Activated naive CD4-positive, alpha-beta T cell treated with anti-CD3 and anti-CD28 coated beads, Interleukin-2, amount 10 ng/mL, durations not matched to agents 7 days and 5 days (primary cell): ENCODE measurements around the gene PPHLN1.

ENCODE experiments used
- CTCF ChIA-PET: fragments of 350-600 bp; sonication (Branson Sonifier 250); formaldehyde crosslinking; loops from one replicate; lab custom pipeline; 2021; ENCODE audit warnings: antibody characterized with exemption; lab: Charles Lee
- DNase-seq: peaks from one replicate; pipeline ENCODE4 v3.0.0-alpha.2; 2020
- H3K27ac Mint-ChIP-seq: one replicate; pipeline ENCODE4 v1.8.0; 2021; ENCODE audit warnings: mild to moderate bottlenecking, moderate library complexity, mixed read lengths
- H3K27me3 Mint-ChIP-seq: one replicate; pipeline ENCODE4 v1.8.0; 2021; ENCODE audit warnings: mild to moderate bottlenecking, mixed read lengths
- H3K36me3 Mint-ChIP-seq: one replicate; pipeline ENCODE4 v1.8.0; 2021; ENCODE audit warnings: mixed read lengths
- H3K4me1 Mint-ChIP-seq: one replicate; pipeline ENCODE4 v1.8.0; 2021; ENCODE audit warnings: mixed read lengths
- H3K4me3 Mint-ChIP-seq: one replicate; pipeline ENCODE4 v1.8.0; 2021; ENCODE audit warnings: mild to moderate bottlenecking, moderate library complexity, mixed read lengths
- H3K9me3 Mint-ChIP-seq: one replicate; pipeline ENCODE4 v1.8.0; 2021; ENCODE audit warnings: mixed read lengths

Gene PPHLN1

DNA sequence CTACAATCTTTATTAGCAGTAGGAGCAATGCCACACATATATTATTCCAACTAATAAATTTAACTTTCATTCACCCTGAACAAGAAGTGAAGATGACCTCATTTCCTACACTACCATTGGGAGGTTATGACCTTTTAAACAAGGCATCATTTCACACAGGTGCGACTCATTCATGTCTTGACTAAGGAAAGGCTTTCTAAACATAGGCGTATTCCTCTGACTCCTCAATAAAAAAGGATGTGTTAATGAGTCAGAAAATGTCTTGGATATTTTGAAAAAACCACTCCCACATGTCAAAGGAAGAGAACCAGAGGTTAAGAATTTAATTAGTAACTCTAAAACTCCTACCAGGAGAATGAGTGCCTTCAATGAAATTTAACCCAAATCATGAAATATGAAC is 148.4 kb downstream of the PPHLN1 start:
- Mint-ChIP-seq H3K27ac (no peak overlapping the region), H3K4me3 (no peak overlapping the region), H3K9me3 (no peaks in the 10 kb centered on the region), H3K27me3 (peaks cover 21% of the 10 kb centered on the region), H3K36me3 (no peaks in the 10 kb centered on the region), H3K4me1 (peaks cover 7% of the 10 kb centered on the region)
- DNase-seq = no peak
- CTCF ChIA-PET = interaction anchor here (1.5 kb wide), 1 partner anchor 9 kb away, joined by 4 read pairs; no protein-coding TSS in a partner anchor

DNA sequence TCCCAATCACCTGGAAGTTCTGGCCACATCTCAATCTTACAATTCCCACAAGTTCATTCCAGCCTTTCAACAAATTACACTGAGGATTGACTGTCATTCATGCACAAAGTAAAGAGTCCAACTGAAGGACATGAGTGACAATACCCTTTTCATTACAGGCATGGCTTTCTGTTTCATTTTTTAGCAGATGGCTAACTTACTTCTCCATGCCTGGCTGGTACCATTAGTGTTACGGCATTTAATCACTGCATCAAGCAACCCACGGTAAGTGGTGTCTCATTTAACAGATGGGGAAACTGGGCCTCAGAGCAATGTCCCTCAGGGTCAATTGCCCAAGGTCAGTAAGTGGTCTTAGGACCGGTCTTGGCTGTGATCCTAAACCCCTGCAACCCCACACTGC is 149.1 kb downstream of the PPHLN1 start:
- Mint-ChIP-seq H3K27ac (no peak overlapping the region), H3K4me3 (no peak overlapping the region), H3K27me3 (peaks cover 24% of the 10 kb centered on the region)

DNA sequence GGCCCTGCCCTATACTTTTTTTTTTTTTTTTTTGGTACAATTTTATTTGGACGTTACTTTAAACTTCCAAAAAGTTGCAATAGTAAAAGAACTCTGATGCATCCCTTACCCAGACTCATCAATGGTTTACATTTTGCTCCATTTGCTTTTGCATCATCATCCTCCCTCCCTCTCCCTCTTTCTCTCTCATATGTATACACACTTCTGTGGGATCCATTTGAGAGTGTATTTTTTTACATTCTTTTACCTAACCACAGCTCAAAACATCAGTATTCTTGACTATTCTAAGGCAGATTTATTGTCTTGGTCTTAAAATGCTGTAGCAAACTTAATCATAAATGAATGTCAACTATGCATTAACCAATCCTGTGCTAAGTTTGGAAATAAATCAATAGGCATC is 152.0 kb downstream of the PPHLN1 start:
- Mint-ChIP-seq H3K9me3 (no peaks in the 10 kb centered on the region), H3K36me3 (no peaks in the 10 kb centered on the region), H3K4me3 (no peak overlapping the region), H3K27ac (no peak overlapping the region), H3K4me1 (peaks cover 5% of the 10 kb centered on the region), H3K27me3 (peaks cover 25% of the 10 kb centered on the region)
- no peak for DNase-seq
- CTCF ChIA-PET = no interaction called here

More for the DNA sequence above, 149.1 kb downstream of the PPHLN1 start:
- CTCF ChIA-PET = no interaction called here
- Mint-ChIP-seq H3K4me1 (peaks cover 1% of the 10 kb centered on the region), H3K9me3 (no peaks in the 10 kb centered on the region), H3K36me3 (no peaks in the 10 kb centered on the region)
- no peak for DNase-seq

DNA sequence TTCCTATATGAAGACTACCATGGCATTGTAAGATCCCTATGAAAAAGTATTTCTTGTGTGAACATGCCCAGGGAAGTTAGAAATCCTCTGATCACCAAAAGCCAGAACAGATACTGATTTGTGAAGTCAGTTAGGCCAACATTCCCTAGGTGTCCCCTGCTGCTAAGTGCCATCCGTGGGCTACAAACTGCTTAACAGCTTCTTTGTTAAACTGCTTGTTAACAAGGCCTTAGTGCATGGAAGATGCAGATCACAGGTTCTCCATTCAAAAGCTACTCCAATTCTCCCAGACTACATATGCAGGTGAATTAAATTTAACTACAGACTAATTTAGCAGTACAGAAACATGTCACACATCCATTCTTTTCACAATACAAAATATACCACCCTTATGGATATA is 155.4 kb downstream of the PPHLN1 start:
- Mint-ChIP-seq H3K27ac (no peak overlapping the region), H3K27me3 (peaks cover 54% of the 10 kb centered on the region)

DNA sequence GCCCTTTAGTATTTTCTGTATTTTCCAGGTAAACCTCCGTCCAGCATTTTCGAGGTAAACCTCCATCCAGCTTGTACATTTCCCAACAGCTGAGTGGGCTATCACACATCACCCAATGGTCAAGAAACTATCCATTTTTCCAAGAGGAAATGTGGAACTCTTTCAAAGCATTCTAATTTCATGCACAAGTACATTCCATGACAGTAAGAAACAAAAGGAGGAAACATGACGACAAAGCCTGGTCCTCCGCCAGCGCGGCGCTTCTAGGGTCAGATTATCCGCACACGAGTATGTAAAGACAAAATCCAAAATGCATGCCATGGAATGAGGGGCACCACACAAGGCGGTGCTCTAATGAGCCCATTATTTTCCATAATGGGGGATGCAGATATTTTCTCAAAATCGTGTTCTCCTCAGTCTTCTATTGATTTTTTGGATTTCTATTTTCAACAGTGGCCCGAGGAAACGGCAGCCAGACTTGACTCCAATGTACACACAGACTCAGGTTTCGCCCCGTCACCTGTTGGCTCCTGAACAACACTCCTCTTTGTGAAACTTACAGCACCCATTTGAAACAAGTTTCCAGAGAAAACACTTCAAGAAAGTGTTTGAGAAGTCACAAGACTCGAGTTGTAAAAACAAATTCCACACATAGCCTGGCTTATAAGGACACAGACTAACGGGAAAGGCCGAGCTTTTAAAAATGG is 156.2 kb downstream of the PPHLN1 start:
- Mint-ChIP-seq H3K27ac (no peak overlapping the region), H3K27me3 (peaks cover 61% of the 10 kb centered on the region), H3K4me1 (peaks cover 13% of the 10 kb centered on the region), H3K36me3 (no peaks in the 10 kb centered on the region), H3K4me3 (peak overlapping the region; percentile 42), H3K9me3 (no peaks in the 10 kb centered on the region)
- DNase-seq = no peak
- CTCF ChIA-PET = interaction anchor here (0.5 to 3.8 kb wide), 5 partner anchors 13 to 857 kb away, joined by 3 to 22 read pairs (median 3); no protein-coding TSS in a partner anchor

More for the DNA sequence above, 155.4 kb downstream of the PPHLN1 start:
- Mint-ChIP-seq H3K9me3 (no peaks in the 10 kb centered on the region), H3K4me1 (peaks cover 13% of the 10 kb centered on the region), H3K36me3 (no peaks in the 10 kb centered on the region), H3K4me3 (no peak overlapping the region)
- CTCF ChIA-PET = interaction anchor here (0.5 to 3.8 kb wide), 2 partner anchors 12 to 85 kb away, joined by 3 to 22 read pairs; no protein-coding TSS in a partner anchor
- DNase-seq = no peak

DNA sequence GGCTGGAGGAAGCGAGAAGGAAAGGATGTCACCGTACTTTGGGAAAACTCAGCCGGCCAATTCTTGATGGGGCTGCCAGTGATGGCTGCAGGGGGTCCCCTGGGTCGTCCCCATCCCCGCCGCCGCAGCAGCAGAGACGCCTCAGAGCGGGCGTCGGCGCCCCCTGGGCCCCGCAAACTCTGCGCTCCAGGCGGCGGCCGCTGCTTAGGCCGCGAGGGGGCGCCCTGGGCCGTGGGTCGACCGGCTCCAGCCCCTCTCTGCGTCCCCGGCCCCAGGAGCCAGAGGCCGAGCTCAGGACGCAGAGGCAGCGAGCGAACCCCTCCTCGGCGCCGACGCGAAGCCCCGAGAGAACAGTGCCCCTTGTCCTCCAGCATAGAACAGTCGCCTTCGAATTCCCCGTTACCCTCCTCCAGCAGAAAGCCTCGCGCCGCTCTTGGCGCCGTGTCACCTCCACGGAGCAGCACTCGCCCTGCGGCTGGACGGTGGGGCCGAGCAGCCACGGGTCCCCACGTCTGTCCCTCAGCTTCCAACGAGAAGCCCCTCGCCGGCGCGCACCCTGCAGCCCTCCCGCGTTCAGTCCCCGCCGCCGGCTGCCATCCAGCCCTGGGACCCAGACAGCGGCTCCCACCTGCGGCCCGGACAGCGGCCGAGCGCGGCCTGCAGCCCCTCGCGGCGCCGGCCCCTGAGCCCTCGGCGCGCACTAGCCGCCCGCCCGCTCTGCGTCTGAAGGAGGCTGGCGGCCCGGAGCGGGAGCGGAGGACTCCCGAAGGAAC is 157.0 kb downstream of the PPHLN1 start:
- Mint-ChIP-seq H3K36me3 (no peaks in the 10 kb centered on the region), H3K27ac (no peak overlapping the region), H3K4me3 (peak overlapping the region; percentile 52), H3K9me3 (no peaks in the 10 kb centered on the region), H3K27me3 (peaks cover 65% of the 10 kb centered on the region), H3K4me1 (peaks cover 13% of the 10 kb centered on the region)
- CTCF ChIA-PET = interaction anchor here (0.6 to 3.8 kb wide), 6 partner anchors 9 to 856 kb away, joined by 3 to 22 read pairs (median 4); no protein-coding TSS in a partner anchor
- DNase-seq = peak; percentile 52

DNA sequence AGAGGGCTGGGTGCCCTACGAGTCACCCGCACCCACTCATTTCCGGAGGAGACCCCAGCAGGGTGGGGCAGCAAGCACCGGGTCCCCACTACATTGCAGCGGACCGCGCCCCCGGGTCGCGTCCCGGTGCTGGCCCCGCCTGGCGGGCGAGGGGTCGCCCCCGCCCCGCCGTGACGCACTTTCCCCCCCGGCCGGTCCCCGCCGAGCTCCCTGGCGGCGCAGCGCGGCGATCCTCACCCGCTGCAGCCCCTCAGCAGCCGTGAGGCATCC is 157.5 kb downstream of the PPHLN1 start:
- CTCF ChIA-PET = interaction anchor here (1.1 to 3.8 kb wide), 5 partner anchors 10 to 856 kb away, joined by 3 to 22 read pairs (median 3); no protein-coding TSS in a partner anchor
- DNase-seq = peak; percentile 24
- peaks cover 13% of the 10 kb centered on the region for H3K4me1 Mint-ChIP-seq
- no peaks in the 10 kb centered on the region for H3K9me3 Mint-ChIP-seq
- peak overlapping the region; percentile 75 for H3K4me3 Mint-ChIP-seq
- H3K27me3 Mint-ChIP-seq = peaks cover 68% of the 10 kb centered on the region
- H3K27ac Mint-ChIP-seq = no peak overlapping the region
- H3K36me3 Mint-ChIP-seq = no peaks in the 10 kb centered on the region

DNA sequence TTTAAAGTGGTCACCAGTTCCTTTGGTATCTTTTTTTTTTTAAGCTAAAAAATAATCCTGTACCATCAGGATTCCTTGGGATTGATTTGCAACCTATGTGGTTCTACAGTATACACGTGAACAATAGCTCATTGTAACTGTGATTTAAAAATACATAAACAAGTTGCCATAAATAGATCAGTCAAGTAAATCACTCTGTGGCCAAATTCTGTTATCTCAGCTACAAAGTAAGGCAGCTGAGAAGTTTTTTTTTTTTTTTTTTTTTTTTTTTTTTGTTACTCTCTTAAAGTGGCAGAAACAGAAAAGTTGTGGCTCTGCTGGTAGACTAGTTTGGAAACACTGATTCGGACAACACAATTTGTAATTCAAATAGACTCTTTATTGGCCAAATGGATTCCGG is 159.0 kb downstream of the PPHLN1 start:
- Mint-ChIP-seq H3K36me3 (no peaks in the 10 kb centered on the region), H3K27ac (no peak overlapping the region), H3K27me3 (peaks cover 65% of the 10 kb centered on the region), H3K4me1 (peaks cover 13% of the 10 kb centered on the region), H3K9me3 (no peaks in the 10 kb centered on the region), H3K4me3 (no peak overlapping the region)
- CTCF ChIA-PET = interaction anchor here (1.0 kb wide), 1 partner anchor 11 kb away, joined by 3 read pairs; no protein-coding TSS in a partner anchor
- DNase-seq = no peak

DNA sequence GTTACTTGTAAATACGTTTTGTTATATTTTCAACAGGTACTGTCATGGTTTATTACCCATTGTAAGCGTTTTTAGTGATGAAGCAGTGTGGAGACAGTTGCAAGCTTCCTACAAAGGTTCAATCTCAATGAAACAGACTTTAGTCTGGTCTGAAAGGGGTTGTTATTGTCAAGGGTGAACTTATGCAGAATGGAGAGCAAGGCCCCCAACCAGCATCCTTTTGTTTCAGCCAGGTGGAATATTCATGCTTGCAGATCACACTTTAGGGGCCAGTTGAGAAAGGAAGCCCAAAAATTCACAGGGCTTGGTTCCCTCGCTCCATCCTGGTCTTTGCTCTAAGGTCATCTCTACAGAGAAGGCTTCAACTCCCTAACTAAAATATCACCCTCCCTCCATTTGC is 159.9 kb downstream of the PPHLN1 start:
- no peak overlapping the region for H3K27ac Mint-ChIP-seq
- H3K4me1 Mint-ChIP-seq = peaks cover 13% of the 10 kb centered on the region
- peaks cover 71% of the 10 kb centered on the region for H3K27me3 Mint-ChIP-seq
- no peak overlapping the region for H3K4me3 Mint-ChIP-seq
- H3K36me3 Mint-ChIP-seq = no peaks in the 10 kb centered on the region
- no peaks in the 10 kb centered on the region for H3K9me3 Mint-ChIP-seq
- CTCF ChIA-PET = no interaction called here
- DNase-seq = no peak

DNA sequence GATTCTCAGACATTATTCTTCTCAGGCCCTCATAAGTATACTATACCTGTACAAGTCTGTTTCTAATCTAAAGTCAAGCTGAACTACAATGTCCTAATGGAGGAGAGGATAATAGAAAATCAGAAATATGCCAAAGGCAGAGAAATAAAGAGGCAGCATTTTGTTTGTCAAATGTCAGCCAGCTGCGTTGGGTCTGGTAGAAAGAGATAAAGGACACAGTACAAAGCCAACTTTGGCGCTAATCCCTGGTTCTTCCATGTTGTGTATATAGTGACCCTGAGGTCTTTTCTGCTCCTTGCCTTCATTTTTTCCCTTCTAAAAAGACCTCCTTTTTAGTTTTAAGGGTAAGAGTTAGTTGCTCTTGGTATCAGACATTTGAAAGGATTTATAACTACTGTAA is 160.4 kb downstream of the PPHLN1 start:
- CTCF ChIA-PET = no interaction called here
- H3K36me3 Mint-ChIP-seq = no peaks in the 10 kb centered on the region
- peaks cover 68% of the 10 kb centered on the region for H3K27me3 Mint-ChIP-seq
- no peak overlapping the region for H3K27ac Mint-ChIP-seq
- no peaks in the 10 kb centered on the region for H3K9me3 Mint-ChIP-seq
- DNase-seq = no peak
- H3K4me1 Mint-ChIP-seq = peaks cover 13% of the 10 kb centered on the region
- no peak overlapping the region for H3K4me3 Mint-ChIP-seq

DNA sequence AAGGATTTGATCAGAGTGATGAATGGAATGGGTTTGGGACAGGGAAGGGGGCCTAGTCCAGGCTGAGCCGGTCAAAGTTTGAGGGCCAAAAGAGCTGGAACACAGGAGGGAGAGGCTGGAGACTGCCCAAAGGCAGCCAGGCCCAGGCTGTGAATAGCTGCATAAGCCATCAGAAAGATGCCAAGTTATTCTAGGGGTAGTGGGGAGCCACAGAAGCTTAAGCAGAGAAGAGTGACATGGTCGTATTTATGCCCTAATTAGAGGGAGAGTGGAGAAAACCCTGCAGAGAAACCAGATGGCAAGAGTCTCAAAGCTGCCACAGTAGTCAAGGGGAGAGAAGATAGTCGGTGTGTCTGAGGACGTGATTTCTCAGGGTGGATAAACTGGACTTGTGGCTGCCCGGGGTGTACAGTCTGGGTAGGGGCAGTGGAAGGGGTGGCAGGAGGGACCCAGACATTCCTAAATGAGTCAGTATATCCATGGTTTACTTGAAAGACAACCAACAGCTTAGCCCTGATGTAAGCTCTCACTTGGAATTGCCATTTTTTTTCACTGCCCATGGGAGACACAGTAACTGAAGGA is 164.4 kb downstream of the PPHLN1 start:
- no peaks in the 10 kb centered on the region for H3K4me1 Mint-ChIP-seq
- H3K27ac Mint-ChIP-seq = no peak overlapping the region
- CTCF ChIA-PET = no interaction called here
- DNase-seq = no peak
- no peaks in the 10 kb centered on the region for H3K36me3 Mint-ChIP-seq
- H3K4me3 Mint-ChIP-seq = no peak overlapping the region
- no peaks in the 10 kb centered on the region for H3K9me3 Mint-ChIP-seq
- peaks cover 37% of the 10 kb centered on the region for H3K27me3 Mint-ChIP-seq
